Glutamatergic neuron (in vitro differentiated cells): ENCODE results near the gene GPATCH4. TPM values are rescaled to one million over a fixed set of nuclear protein-coding genes. Genes with fewer than 3 reads are reported as not detected.

ENCODE experiments used
- DNase-seq: peaks from one replicate; pipeline ENCODE4 v3.0.0; 2022
- H3K27ac Mint-ChIP-seq: one replicate; pipeline ENCODE4 v1.8.0; 2020; ENCODE audit warnings: mild to moderate bottlenecking, mixed read lengths, inconsistent platforms; ENCODE audit not compliant: unreplicated experiment
- H3K27me3 Mint-ChIP-seq: one replicate; pipeline ENCODE4 v1.8.0; 2020; ENCODE audit warnings: mild to moderate bottlenecking, moderate library complexity, mixed read lengths, inconsistent platforms; ENCODE audit not compliant: unreplicated experiment
- H3K36me3 Mint-ChIP-seq: one replicate; pipeline ENCODE4 v1.8.0; 2020; ENCODE audit warnings: mild to moderate bottlenecking, mixed read lengths, inconsistent platforms; ENCODE audit not compliant: unreplicated experiment
- H3K4me1 Mint-ChIP-seq: one replicate; pipeline ENCODE4 v1.8.0; 2020; ENCODE audit warnings: mild to moderate bottlenecking, low read depth, mixed read lengths, inconsistent platforms; ENCODE audit not compliant: unreplicated experiment
- H3K4me3 Mint-ChIP-seq: one replicate; pipeline ENCODE4 v1.8.0; 2020; ENCODE audit warnings: mild to moderate bottlenecking, mixed read lengths, inconsistent platforms; ENCODE audit not compliant: unreplicated experiment
- H3K9me3 Mint-ChIP-seq: one replicate; pipeline ENCODE4 v1.8.0; 2020; ENCODE audit warnings: mild to moderate bottlenecking, moderate library complexity, mixed read lengths, inconsistent platforms; ENCODE audit not compliant: unreplicated experiment
- CTCF ChIP-seq: fragments of 200-600 bp; sonication (generic); IDR thresholded peaks from one replicate; pipeline ENCODE4 v1.5.0; 2021; ENCODE audit not compliant: partially characterized antibody, unreplicated experiment
- total RNA-seq: library from RNA; stranded (reverse); fragmentation: NEBNext Ultra II Directional; extraction: Animal tissue kit (Norgen Biotek cat#: 25700); gene quantifications from one replicate; pipeline ENCODE4 v1.2.1, GENCODE V29; 2021; ENCODE audit not compliant: unreplicated experiment

The GPATCH4 gene
- total RNA-seq, 1 donor from 2014 or later = 13.2 TPM

DNA sequence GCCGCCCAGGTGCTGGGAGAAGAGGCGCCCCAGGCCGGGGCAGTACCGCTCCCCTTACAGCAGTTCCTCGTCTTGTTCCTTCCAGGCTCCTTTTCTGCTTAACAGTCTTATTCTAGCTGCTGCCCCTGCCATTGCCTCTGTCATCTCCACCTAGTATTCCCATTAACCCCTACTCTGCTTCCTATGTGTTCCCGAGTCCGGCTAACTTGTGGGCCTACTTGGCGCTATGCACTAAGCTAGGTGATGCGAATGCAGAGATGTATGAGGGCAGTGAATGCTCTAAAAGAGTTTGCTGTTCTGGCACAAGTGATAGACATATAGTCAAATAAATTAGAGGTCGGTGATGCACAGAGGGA, 28.6 kb downstream of the GPATCH4 start:
- peaks cover 9% of the 10 kb centered on the region for H3K4me1 Mint-ChIP-seq
- peak overlapping the region; percentile 99 for H3K4me3 Mint-ChIP-seq
- peaks cover 3% of the 10 kb centered on the region for H3K9me3 Mint-ChIP-seq
- H3K27ac Mint-ChIP-seq = no peak overlapping the region
- DNase-seq = no peak
- H3K36me3 Mint-ChIP-seq = no peaks in the 10 kb centered on the region
- TF ChIP-seq CTCF = no peak
- peaks cover 2% of the 10 kb centered on the region for H3K27me3 Mint-ChIP-seq

GRCh38 chr1:156571919-156572662, 29.2 kb downstream of the GPATCH4 start, which contains the start of gene IQGAP3:
Gene IQGAP3 (minus strand): TSS chr1:156572565. CDS start chr1:156572529, 36 bp downstream.
- TF ChIP-seq CTCF = no peak
- Mint-ChIP-seq H3K4me1 (peaks cover 8% of the 10 kb centered on the region), H3K9me3 (peaks cover 3% of the 10 kb centered on the region), H3K36me3 (no peaks in the 10 kb centered on the region), H3K4me3 (peak within 1 kb of the TSS; percentile 99), H3K27me3 (peaks cover 2% of the 10 kb centered on the region), H3K27ac (no peak within 1 kb of the TSS)
- DNase-seq = peak; percentile 88

DNA sequence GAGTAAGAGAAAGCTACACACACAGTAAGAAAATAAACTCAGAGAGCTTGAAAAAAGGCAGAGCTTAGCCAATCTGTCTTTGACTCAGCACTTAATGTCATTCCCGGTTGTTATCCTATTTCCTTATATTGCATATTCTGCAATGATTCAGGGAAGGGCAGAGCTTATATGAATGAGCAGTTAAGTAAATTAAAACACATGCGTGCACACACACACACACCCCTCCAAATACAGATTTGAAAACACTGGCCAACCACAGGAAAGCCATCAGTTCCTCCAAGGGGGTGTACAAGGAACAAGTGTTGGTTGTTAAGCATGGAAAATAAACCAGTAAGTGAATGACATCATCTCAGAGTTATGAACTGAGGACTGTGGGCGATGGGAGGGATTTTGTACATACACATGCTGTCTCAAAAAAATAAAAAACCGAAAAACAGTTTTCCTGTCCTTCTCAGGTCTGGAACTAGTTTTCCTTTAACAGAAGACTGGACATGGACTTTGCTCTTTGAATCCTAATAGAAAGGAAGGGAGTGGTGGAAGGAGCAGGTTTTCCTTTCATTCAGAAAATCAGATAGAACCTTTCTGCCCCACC, 29.9 kb downstream of the GPATCH4 start:
- Mint-ChIP-seq H3K4me1 (peaks cover 8% of the 10 kb centered on the region), H3K9me3 (peaks cover 3% of the 10 kb centered on the region), H3K27ac (no peak overlapping the region), H3K27me3 (peaks cover 2% of the 10 kb centered on the region), H3K4me3 (peak overlapping the region; percentile 99), H3K36me3 (no peaks in the 10 kb centered on the region)
- TF ChIP-seq CTCF = no peak
- DNase-seq = no peak

DNA sequence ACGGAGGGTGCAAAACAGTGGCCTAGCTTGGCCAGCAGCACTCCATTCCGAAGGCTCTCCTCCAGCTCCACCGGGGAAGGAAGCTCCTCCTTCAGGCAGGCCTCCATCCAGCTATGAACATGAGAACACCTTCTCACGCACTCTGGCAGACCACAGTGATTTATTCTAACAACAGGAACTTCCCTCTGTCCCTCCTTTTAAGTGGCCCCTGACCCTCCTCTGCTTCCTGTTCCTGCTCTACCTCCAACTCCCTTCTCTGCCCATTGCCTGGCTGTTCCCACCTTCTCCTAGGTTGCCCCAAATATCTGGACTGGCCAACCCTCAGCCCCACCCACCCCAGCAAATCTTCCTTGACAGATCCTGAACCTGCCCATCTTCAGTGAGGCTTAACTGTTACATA, 34.8 kb downstream of the GPATCH4 start:
- H3K36me3 Mint-ChIP-seq = peaks cover 5% of the 10 kb centered on the region
- no peaks in the 10 kb centered on the region for H3K9me3 Mint-ChIP-seq
- no peak for DNase-seq
- H3K27me3 Mint-ChIP-seq = peaks cover 2% of the 10 kb centered on the region
- no peak overlapping the region for H3K27ac Mint-ChIP-seq
- H3K4me3 Mint-ChIP-seq = no peak overlapping the region
- H3K4me1 Mint-ChIP-seq = peaks cover 3% of the 10 kb centered on the region
- no peak for TF ChIP-seq CTCF

DNA sequence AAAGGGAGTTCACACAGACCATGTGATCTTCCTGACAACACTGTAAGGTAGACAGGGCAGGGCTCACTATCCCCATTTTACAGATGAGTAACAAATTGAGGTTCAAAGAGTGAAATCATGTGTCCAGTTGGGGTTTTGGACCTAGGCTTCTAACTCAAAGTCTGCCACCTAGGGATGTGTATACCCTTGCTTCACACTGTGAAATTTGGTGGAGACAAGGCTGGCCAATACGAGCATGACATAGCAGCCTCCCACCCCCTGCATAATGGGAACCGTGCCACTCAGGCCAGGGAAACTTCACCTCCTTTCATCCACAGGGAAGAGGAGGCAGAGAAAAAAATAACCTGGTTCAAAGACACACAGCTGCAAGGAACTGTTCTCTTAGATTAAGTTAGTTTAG, 35.8 kb downstream of the GPATCH4 start:
- Mint-ChIP-seq H3K36me3 (peaks cover 5% of the 10 kb centered on the region), H3K27me3 (no peaks in the 10 kb centered on the region), H3K9me3 (no peaks in the 10 kb centered on the region), H3K27ac (no peak overlapping the region), H3K4me1 (no peaks in the 10 kb centered on the region), H3K4me3 (no peak overlapping the region)
- TF ChIP-seq CTCF = no peak
- no peak for DNase-seq
